GM21619 (cell line): ENCODE measurements around the gene ARHGAP6.

Experiments
- ATAC-seq: cut with Tn5 transposase; IDR thresholded peaks from one replicate; pipeline ENCODE4 v1.9.1; 2021; ENCODE audit not compliant: unreplicated experiment

The ARHGAP6 gene

DNA sequence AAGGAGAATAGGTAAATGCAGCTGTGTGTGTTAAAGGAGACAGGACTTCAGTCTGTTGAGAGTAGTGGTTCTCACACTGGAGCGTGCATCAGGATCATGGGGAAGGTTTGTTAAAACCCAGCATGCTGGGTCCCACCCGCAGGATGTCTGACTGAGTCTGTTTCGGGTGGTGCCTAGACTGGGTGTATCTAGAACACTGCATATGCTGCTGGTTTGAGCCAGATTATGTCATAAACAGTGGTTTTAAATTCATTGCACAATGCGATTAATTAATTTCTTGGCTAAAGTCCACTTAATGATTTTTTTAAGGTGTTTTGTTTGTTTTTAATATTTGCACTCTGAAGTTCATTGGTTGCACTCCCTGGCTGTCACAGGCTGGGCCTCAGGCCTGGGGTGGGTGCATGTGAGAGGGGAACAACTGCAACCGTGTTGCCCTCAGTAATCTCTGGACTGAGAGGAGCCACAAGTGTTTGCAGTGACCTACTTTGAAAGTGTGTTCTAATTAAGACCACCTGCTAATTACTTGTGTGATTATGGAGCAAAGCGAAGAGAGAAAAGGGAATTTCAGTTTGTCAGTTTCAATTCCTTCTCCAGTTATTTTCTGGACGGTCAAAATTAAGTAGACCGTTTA, 546.3 kb downstream of the ARHGAP6 start:
- ATAC-seq: no peak

DNA sequence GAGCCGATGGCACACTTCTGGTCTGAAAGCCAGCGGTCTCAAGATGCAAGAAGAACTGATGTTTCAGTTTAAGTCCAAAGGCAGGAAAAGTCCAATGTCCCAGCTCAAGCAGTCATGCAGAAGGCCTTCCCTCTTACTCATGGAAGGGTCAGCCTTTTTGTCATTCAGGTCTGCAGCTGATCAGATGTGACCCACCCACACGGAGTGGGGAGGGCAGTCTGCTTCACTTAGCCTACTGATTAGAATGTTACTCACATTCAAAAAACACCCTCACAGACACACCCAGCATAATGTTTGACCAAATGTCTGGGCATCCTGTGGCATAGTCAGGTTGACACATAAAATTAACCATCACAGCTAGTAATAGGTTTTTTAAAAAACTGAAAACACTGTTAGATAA, 548.0 kb downstream of the ARHGAP6 start:
- ATAC-seq: no peak

DNA sequence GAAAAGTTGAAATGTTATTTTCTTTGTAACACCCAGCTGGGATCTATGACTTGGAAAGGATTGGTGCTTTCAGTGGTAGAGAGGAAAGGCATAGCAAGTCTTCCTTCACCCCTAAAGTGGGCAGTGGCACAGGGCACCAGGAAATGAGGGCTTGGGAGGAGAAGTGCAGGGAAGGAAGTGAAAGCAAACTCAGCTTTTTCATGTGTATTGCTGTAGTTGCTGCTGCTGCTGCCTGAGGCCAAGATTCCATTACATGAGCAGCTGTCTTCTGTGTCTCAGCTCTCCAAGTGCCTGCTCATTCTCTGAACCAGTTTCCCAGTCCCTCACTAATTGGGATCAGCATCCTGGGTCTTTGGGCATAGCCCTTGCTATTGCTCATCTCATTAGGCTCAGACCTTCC, 552.0 kb downstream of the ARHGAP6 start:
- no peak for ATAC-seq

DNA sequence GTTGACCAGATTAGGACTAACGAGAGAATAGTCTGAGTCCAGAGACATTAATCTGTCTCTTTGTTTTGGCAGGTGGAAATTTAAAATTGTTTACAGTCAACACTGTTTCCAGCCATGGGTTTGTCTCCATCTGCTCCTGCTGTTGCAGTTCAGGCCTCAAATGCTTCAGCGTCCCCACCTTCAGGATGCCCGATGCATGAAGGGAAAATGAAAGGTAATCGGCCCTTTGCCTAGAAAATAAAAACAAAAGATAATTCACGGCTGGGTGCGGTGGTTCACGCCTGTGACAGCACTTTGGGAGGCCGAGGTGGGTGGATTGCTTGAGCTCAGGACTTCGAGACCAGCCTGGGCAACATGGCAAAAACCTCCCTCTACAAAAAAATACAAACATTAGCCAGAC, 553.8 kb downstream of the ARHGAP6 start:
- ATAC-seq: no peak

DNA sequence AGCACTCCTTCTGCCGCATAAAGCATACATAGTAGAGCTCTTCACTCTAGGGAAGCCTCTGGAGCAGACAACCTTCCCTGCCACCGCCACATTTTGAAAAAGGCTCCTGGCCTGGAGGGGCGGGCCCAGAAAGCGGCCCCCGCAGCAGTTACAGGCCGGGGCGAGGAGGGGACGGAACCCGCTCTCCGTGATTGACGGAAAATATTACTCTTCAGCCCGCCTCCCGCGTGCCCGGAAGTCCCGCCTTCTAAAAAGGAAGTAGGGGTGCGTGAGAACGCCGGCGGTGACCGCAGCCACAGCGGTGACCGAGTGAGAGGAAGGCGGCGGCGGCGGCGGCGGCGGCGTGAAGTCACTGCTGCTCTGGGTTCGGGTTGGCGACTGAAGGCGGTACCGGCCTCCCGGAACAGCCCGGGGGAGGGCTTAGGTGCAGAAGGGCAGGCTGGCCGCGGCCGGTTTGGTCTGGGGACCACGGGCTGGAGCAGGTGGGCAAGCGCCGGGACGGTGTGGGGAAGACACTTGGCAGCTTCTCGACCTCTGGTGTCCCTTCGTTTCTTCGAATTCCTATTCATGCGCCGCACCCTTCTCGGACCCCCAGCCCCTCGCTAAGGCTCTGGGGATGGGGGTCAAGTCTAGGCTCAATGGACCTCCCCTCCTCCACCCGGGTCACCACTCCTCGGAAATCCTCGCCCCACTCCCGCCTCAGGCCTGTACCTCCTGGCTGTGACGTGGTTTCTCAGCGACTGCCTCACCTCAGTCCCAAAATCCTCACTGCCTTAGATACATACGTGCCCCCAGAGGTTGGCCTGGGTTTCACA, 554.5 kb downstream of the ARHGAP6 start, which contains the start of gene HCCS:
TSS of gene HCCS (plus strand) at position 296 of the 815 bp plus-strand sequence. CDS start 729 bp downstream, outside the sequence.
- ATAC-seq: peak; percentile 96

DNA sequence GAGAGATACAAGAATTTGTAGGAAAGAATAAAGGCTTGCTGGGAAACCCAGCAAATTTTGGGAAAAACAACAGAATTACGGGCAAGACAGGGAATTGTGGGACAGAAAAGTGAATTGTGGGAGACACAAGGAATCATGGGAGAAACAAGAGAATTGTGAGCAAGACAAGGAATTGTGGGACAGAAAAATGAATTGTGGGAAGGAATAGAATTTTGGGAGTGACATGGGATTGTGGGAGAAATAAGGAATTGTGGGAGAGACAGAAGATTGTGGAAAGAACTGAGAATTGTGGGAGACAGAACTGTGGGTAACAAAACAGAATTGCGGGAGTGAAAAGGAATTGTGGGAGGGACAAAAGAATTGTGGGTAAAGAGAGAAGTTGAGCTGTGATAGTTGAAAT, 555.8 kb downstream of the ARHGAP6 start:
- ATAC-seq: no peak

DNA sequence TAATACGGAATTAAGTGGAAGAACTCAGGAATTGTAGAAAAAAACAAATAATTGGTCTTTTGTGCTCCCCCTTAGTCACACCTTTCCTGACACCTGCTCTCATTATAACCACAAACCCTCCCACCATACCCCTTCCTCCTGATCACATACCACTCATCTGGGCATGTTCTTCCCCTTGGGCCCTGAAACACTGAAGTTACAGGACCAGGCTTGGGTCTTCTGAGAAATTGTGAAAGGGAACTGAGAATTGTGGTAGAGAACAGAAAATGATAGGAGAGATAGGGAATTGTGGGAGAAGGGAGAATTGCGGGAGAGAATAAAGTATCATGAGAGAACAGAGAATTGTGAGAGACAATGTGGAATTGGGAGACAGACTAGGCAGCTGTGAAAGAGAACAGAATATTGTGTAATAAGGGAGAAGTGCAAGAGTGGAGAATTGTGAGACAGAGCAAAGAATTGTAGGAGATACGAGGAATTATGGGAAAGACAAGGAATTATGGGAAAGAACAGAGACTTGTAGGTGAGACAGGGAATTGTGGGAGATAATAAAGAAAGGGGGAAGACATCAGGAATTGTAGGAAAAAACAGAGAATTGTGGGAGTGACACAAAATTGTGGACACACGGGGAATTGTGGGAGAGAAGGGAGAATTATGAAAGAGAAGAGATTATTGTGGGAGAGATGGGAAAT, 557.3 kb downstream of the ARHGAP6 start:
- ATAC-seq: no peak

DNA sequence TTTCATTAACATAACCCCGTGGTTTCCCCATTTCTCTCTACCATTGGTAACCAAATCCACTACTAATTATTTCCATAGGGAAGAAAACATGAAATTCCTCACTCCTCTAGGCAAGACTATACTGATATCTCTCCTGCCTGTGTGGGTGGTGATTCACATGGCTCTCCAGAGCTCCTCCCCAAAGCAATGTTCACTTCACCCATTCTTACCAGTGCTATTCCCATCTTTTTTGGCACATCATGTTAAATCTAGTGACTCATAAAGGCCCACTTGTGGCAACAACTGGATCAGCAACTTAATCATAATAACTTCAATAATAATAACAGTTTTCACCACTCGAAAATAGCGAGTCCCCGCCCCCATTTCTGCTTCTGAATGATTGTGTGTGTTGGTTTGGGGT, 560.6 kb downstream of the ARHGAP6 start:
- no peak for ATAC-seq

DNA sequence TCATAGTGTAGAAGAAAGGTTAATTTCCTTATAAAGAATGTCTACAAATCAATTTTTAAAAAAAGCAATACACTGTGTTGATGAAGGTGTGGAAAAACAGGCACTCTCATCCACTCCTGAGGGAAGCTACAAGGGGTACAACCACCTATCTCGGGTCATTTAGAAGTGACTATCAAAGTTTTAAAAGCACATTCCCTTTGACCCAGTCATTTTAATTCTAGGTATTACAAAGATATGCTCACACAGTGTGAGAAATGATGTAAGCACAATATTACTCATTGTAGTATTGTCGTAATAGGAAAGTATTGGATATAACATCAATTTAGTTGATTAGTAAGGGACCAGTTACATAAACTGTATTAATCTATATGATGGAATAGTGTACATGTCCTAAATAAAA, 562.0 kb downstream of the ARHGAP6 start:
- ATAC-seq: no peak

DNA sequence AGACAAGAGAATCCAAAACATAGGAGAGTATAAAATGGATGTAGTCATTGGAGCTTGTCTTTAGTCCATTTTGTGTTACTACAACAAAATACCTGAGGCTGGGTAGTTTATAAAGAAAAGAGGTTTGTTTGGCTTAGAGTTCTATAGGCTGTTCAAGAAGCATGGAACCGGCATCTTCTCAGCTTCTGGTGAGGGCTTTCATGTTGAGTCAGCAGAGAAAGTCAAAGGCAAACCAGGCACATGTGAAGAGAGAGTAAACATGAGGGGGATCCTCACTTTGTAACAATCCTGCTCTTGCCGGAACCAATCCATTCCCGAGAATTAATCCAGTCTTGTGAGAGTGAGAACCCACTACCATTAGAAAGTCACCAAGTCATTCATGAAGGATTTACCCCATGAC, 562.7 kb downstream of the ARHGAP6 start:
- ATAC-seq: no peak

DNA sequence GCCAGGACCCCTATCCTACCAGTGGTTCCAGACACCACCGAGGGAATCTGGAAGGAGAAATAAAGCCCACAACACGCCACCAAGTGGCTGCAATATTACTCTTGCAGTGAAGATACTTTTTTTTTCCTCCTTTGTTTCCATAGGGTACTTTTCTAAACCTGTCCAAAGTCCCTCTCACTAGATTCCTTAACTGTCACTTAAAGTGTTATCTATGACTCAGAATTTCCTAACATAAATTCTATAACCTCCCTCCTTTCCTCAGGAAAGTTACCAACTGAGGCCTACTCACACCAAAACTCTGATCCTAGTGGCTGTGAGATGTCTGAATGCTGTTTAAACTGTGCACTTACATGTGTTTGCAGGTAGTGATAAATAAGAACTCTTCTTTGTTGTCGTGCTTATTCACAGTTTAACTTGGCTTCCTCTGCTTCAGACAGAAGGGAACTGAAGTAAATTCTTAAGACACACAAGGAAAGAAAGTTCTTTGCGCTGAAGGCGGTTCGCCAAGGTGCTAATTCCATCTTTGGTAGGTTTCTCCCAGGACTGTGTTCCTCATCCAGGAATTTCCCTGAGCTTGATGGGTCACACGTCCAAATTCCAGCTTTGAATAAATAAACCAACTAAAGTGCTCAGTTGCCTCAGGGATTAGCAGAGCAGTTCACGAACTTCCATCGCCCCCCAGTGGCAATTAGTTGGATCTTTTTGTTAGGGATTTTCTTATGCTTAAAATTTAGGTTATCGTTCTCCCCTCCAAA, 565.3 kb downstream of the ARHGAP6 start:
- no peak for ATAC-seq

DNA sequence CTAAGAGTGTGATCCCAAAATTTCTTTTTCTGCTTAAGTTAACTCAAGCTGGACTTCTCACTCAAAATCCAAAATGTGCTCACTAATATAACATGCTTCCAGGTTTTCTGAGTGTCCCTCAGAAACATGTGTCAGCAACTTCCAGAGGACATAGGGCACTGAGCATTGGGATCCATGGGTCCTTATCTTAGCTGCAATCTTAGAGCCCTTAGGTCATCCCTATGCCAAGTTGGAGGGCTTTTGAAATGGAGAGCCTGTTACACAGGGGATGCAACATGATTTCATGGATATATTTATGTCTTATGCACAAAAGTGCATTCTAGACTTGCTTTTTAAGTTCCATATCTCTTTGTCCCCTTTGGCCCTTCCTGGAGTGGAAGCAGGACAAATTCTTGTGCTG, 566.3 kb downstream of the ARHGAP6 start:
- no peak for ATAC-seq

DNA sequence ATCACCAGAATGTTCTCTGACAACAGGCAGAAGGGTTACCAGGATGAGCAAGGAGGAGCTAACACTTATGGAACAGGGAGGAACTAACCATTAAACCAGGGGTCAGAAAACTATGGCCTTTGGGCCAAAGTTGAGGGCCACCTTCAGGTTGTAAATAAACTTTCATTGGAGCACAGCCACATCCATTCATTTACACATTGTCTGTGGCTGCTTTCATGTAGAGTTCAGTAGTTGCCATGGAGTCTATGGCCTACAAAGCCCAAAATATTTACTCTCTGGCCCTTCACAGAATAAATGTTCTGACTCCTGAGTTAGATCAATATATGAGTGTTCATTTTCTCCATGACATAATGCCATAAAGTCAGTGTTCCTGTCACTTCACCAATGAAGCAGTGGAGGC, 567.8 kb downstream of the ARHGAP6 start:
- ATAC-seq: no peak

DNA sequence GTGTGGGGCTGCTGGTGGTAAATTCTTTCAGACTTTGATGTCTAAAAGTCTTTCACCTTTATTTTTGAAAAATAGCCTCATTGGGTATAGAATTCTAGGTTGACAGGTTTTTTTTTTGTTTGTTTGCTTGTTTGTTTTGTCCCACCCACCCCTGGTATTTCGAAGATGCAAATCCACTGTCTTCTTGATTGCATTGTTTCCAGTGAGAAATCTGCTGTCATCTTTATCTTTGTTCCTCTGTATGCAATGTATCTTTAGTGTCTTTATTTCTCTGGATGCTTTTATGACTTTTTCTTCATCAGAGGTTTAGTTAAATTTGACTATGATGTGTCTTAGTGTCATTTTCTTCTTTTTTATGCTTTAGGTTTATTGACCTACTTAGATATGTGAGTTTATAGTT, 575.9 kb downstream of the ARHGAP6 start:
- ATAC-seq: no peak
